Peyer's patch (tissue), 4 donors: ENCODE results near the gene PPP2R5D.

Experiments used
- CTCF ChIP-seq, 6 experiments: fragments of 450-650 bp in 4 of 6; fragments of 200-600 bp in 2 of 6; sonication (generic) in 1 of 6; IDR thresholded peaks; one replicate each; pipeline ENCODE4 v1.5.1; 2017 to 2019; ENCODE audit warnings: antibody characterized with exemption in 6 of 6, mild to moderate bottlenecking in 3 of 6, moderate library complexity in 1 of 6
- POLR2A ChIP-seq, 2 donors: fragments of 450-650 bp; IDR thresholded peaks; one replicate each; pipeline ENCODE4 v1.5.1; 2017; ENCODE audit warnings: antibody characterized with exemption in 2 of 2, mild to moderate bottlenecking in 2 of 2, moderate library complexity in 2 of 2

- TF ChIP-seq POLR2A (IDR thresholded peaks at IDR 0.05) (no peak), CTCF (IDR thresholded peaks at IDR 0.05) (no peak)
Measured at GRCh38 chr6:43020052-43020705, 35.8 kb downstream of the PPP2R5D start.
